ENCODE results near the gene LIMK1. TPM values are rescaled to one million over a fixed set of nuclear protein-coding genes. Genes with fewer than 3 reads are reported as not detected.

The LIMK1 gene
- total RNA-seq, 1 experiment from 2014 or later, result 56.3 TPM

DNA sequence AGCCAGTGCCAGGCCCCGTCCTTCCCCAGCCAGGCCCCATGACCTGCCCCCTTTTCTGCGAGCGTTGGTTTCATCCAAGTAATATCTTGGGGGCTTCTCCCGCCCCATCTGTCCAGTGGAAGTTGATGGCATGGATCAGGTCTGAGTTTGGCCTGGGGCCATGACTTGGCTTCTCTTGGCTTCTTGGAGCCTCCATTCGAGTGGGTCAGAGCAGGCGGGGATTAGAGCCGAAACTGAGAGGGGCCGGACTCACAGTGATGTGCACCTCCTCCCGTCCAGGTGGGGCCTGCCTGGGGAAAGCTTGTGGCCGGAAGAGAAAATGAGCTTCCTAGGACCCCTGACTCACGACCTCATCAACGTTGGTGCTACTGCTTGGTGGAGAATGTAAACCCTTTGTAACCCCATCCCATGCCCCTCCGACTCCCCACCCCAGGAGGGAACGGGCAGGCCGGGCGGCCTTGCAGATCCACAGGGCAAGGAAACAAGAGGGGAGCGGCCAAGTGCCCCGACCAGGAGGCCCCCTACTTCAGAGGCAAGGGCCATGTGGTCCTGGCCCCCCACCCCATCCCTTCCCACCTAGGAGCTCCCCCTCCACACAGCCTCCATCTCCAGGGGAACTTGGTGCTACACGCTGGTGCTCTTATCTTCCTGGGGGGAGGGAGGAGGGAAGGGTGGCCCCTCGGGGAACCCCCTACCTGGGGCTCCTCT, 15.1 kb upstream of the LIMK1 start:
- Histone ChIP-seq H3K27me3 (ENCODE audit: insufficient read depth, low read length) (no peaks in the 10 kb centered on the region), H3K27ac (ENCODE audit: low read depth, low read length) (no peak overlapping the region), H3K9me2 (ENCODE audit: insufficient read depth) (no peaks in the 10 kb centered on the region), H3K36me3 (ENCODE audit: control insufficient read depth in 1 of 2, insufficient read depth in 2 of 2, low read length in 2 of 2) (no peaks in the 10 kb centered on the region), H3K4me3 (replicated peaks in 1 of 2; ENCODE audit: low read depth in 1 of 2, low read length in 2 of 2) (no peak overlapping the region), H3K9ac (ENCODE audit: low read length) (no peak overlapping the region), H2AFZ (ENCODE audit: low read depth, low read length, poor library complexity, severe bottlenecking) (peak overlapping the region; percentile 37), H3K9me3 (ENCODE audit: control insufficient read depth in 1 of 2, insufficient read depth in 1 of 2, low read depth in 1 of 2, low read length in 2 of 2) (no peaks in the 10 kb centered on the region), H3K79me2 (ENCODE audit: insufficient read depth, low read length) (no peaks in the 10 kb centered on the region), H4K20me1 (ENCODE audit: insufficient read depth) (no peaks in the 10 kb centered on the region), H3K4me1 (ENCODE audit: control insufficient read depth in 1 of 2, insufficient read depth in 2 of 2, low read length in 2 of 2) (peaks cover 5 to 17% of the 10 kb centered on the region in 2 experiments), H3K4me2 (ENCODE audit: low read length) (peak overlapping the region; percentile 18; the same call in 1 of the 2 replicates)
- ChIA-PET POLR2A (interaction anchor here (1.2 kb wide), 1 partner anchor 134 kb away, joined by 3 read pairs; no protein-coding TSS in a partner anchor), CTCF (interaction anchor here (0.7 to 3.2 kb wide), 5 partner anchors 10 to 332 kb away, joined by 3 to 12 read pairs (median 6); no protein-coding TSS in a partner anchor), RAD21 (ENCODE audit: low non-redundant PET in 1 of 2, low total read pairs in 2 of 2, uncharacterized antibody in 2 of 2, unreplicated experiment in 2 of 2) (interaction anchor here in 1 of 2 experiments (0.6 kb wide), 1 partner anchor 115 kb away, joined by 3 read pairs; no protein-coding TSS in a partner anchor)
- TF ChIP-seq CEBPB (IDR thresholded peaks at IDR 0.05; ENCODE audit: low read depth) (no peak), CBX3 (IDR thresholded peaks at IDR 0.05; ENCODE audit: low read depth) (no peak), EGR1 (IDR thresholded peaks at IDR 0.05; ENCODE audit: low read depth) (no peak), POLR2AphosphoS5 (IDR thresholded peaks at IDR 0.05; ENCODE audit: low read depth, low read length) (no peak), ELF1 (IDR thresholded peaks at IDR 0.05; ENCODE audit: borderline replicate concordance, low read depth) (no peak), TCF7L2 (IDR thresholded peaks at IDR 0.05; ENCODE audit: borderline replicate concordance, extremely low read depth, insufficient read depth, insufficient read length) (no peak), YY1 (IDR thresholded peaks at IDR 0.05; ENCODE audit: extremely low read depth, insufficient replicate concordance, low read depth, low read length) (no peak), ATF3 (IDR thresholded peaks at IDR 0.05) (no peak), FOSL1 (IDR thresholded peaks at IDR 0.05; ENCODE audit: low read depth) (no peak), REST (IDR thresholded peaks at IDR 0.05; ENCODE audit: low read depth) (no peak), EZH2phosphoT487 (IDR thresholded peaks at IDR 0.05; ENCODE audit: borderline replicate concordance) (no peak), EZH2 (IDR thresholded peaks at IDR 0.05) (no peak), SP1 (IDR thresholded peaks at IDR 0.05; ENCODE audit: low read depth) (no peak), JUND (IDR thresholded peaks at IDR 0.05) (no peak), SRF (IDR thresholded peaks at IDR 0.05; ENCODE audit: low read depth) (no peak), CTCF (IDR thresholded peaks at IDR 0.05 in 2 of 3, conservative IDR thresholded peaks at IDR 0.05 in 1 of 3; ENCODE audit: borderline replicate concordance in 1 of 3, insufficient read depth in 1 of 3, low read depth in 2 of 3, low read length in 2 of 3) (no peak), SIN3A (IDR thresholded peaks at IDR 0.05; ENCODE audit: low read depth) (no peak)
- TF ChIP-seq, protein P1, sequence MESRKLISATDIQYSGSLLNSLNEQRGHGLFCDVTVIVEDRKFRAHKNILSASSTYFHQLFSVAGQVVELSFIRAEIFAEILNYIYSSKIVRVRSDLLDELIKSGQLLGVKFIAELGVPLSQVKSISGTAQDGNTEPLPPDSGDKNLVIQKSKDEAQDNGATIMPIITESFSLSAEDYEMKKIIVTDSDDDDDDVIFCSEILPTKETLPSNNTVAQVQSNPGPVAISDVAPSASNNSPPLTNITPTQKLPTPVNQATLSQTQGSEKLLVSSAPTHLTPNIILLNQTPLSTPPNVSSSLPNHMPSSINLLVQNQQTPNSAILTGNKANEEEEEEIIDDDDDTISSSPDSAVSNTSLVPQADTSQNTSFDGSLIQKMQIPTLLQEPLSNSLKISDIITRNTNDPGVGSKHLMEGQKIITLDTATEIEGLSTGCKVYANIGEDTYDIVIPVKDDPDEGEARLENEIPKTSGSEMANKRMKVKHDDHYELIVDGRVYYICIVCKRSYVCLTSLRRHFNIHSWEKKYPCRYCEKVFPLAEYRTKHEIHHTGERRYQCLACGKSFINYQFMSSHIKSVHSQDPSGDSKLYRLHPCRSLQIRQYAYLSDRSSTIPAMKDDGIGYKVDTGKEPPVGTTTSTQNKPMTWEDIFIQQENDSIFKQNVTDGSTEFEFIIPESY (IDR thresholded peaks at IDR 0.05; ENCODE audit: extremely low read depth, insufficient replicate concordance, low read length), result no peak
- TF ChIP-seq, protein P2, sequence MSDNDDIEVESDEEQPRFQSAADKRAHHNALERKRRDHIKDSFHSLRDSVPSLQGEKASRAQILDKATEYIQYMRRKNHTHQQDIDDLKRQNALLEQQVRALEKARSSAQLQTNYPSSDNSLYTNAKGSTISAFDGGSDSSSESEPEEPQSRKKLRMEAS (IDR thresholded peaks at IDR 0.05), result no peak
- DNase-seq (ENCODE audit: low read depth, low spot score) (no peak), ATAC-seq (no peak)
- intact Hi-C loops (cut with micrococcal nuclease), result loop anchor here (2.0 to 5.0 kb wide), 3 partner anchors 114 to 334 kb away; no protein-coding TSS in a partner anchor
- no TSS peak for BruUV-seq (replicated peaks)

Data from HCT116 (cell line).